DMS153 (cell line): Measurements from ENCODE around the gene KCP.
"Not testable (repeated sequence)": the region's sequence is repeated elsewhere in the genome, so short reads cannot be mapped to it uniquely, and the experiment has no call there.

ENCODE experiments used
- DNase-seq: peaks from one replicate; lab custom pipeline; 2025; lab: John Stamatoyannopoulos, UW

Gene KCP

DNA sequence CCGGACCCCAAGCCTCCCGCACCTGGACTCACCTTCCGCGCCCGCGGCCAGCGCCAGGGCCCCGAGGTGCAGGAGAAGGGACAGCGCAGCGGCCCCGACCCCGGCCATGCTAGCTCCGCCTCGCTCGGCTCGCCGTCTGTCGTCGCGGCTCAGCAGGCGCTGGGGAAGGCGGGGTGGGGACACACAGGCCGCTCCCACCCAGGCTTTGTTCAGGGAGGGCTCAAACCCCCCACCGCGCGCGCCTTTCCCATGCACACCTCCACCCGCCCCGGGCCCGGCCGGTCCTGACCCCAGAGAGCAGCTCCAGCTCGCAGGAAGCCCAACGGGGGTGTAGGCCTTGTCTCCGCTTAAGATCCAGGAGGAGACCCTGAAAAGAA is at the start of gene KCP:
KCP (minus strand) TSS at position 141 of the 377 bp plus-strand sequence; CDS start at position 108, 33 bp downstream.
- no peak for DNase-seq

DNA sequence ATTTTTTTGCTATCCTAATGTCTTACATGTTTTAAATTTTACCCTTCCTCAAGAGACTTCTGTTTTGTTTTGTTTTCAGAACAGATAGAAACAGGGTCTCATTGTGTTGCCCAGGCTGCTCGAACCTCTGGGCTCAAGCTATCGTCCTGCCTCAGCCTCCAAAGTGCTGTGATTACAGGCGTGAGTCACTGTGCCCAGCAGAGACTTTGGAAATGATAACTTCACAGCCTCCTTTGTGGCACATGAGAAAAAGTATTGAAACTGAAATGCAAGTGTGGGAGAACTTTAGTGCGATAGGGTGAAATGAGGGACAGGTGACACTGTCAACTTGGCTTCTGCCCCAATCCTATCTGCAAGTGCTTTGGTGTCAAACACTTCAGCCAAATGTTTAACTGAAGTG is 48.8 kb upstream of the KCP start:
- no peak for DNase-seq

DNA sequence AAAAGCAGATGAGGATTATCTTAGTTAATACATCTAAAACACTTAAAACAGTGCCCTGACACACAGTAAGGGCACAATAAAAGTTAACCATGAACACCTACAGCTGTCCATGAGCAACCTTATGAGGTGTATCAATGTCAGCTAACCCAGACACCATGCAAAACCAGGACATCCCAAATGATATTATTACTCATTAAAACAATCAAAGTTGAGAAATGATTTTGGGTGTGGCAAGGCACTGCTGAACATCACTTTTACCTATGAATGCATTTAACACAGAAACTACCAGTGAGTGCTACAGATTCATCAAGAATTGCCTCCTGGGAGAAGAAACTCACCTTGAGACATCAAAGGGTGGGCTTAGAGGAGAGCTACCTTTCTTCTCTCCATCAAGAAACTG is 45.5 kb upstream of the KCP start:
- no peak for DNase-seq

DNA sequence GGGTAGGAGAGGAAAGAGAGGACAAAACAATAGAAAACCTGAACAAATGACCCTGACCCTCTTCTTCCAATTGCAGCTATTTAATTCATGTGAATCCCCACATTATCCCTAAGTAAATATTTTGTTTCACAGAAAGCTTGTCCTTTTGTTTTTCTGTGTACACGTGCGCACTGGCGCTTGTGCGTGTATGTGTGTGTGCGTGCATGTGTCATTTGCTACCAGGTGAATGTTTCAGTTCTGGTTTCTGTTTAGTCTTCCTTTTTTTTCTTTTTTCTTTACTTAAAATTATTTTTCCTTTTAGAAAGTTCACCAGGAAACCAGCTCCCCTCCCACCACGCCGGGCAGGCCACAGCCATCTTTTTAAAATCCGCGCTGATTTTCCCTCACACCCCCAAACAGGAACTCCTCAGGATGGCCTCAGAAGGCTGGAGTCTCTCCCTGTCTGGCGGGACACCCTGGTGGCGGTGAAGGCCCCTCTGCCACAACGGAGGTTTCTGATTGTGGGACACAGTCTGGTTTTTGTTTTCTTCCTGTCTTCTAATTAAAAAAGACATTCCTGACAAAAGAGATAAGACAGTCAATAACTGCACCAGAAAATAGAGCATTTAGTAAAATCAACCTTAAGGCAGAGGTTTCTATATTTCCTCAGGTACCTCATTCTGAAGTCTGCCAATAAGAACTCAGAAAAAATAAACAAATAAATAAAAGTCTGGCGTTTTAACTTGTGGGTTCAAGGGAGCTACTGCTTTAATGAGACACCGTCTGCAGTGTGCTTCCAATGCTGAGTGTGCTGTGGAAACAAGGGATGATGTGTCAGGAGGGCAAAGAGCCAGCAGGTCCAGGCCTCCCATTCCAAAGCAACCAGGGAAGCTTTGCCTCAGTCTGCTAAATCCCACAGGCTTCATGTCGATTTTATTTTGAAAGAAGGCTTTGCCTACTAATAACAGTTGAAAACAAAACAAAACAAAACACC is 44.6 kb upstream of the KCP start:
- peak; percentile 5 for DNase-seq

DNA sequence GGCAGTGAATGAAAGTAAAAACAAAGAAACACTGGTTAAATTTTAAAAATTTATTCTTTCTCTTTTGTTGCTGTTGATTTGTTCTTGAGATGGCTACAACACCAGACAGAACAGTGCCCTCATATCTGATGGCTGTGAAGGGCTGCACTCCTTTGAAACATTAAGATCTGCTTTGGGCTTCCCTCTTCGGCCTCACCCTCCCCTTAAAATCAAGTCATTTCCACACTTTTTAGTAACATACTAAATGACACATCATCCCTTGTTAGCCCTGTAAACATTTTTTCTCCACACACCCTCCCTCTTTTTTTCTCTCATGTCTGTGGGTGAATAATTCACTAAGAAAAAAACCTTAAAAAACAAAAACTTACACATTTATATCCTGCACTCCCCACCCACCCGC is 43.6 kb upstream of the KCP start:
- no peak for DNase-seq

DNA sequence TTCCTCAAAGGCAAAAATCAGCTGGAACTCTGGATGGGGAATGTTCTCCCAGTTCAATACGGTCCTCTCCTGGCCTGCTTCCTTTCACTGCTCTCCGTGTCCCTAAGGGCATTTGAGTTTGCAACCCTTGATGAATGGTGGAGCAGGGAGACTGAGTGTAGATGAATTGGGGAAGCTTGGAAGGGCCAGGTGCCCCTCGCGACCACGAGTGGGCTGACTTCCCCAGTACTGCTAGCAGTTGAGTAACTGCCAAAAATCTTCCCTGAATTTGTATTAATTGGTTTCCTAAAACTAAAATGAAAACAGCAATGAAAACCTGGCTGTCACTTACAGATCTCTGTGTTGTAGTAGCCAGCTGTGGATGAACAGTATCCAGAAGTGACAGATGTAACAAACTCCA is 40.8 kb upstream of the KCP start:
- DNase-seq, result no peak

DNA sequence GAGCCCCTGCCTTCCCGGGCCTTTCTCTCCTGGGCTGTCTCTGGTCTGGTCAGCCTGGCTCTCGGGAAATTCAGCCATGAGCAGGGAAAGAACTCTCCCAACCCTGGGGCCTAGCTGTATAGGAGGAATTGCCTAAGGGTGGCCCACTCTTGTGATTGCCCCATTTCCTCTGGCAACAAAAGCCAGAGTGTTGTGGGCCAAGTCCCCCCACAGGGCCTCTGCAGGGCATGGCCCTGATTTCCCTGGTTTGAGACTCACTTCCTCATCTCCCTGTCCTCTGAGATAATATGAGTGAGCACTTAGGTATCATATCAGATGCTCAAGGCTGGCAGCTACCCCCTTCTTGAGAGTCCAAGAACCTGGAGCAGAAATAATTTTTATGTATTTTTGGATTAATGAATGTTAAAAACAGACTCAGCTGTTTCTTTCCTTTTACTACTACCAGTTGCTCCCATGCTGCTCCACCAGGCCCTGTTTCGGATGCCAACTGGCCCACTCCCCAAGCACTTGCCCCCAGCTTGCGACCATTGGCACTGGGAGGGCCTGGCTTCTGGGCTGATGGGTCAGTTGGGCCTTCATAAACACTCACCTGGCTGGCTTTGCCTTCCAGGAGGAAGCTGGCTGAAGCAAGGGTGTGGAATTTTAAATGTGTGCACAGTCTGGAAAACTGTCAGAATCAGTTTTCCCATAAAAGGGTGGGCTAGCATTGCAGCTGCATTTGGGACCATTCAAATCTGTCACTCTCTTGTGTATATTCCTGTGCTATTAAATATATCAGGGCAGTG is 38.7 kb upstream of the KCP start:
- no peak for DNase-seq

DNA sequence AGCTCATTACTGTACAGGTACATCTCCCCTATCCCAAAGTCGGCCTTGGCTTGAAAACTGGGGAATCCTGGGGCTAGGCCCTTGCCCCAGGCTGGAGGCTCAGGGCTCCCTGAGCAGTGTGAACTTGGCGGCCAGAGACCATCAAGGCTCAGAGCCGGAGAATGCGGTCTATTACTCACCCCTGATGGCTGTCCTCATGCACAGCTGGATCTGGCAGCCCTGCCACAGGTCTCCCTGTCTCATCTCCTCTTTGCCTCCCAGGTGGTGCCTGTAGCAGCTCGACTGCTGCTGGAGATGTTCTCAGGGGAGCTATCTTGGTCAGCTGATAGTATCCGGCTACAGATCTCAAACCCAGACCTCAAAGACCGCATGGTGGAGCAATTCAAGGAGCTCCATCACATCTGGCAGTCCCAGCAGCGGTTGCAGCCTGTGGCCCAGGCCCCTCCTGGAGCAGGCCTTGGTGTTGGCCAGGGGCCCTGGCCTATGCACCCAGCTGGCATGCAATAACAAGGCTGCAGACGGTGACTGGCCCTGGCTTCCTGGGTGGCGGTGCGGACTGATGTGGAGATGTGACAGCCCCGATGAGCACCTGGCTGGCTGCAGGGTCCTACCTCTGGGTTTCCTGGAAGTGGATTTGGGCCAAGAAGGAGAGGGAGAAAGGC is 37.9 kb upstream of the KCP start:
- DNase-seq, result no peak

DNA sequence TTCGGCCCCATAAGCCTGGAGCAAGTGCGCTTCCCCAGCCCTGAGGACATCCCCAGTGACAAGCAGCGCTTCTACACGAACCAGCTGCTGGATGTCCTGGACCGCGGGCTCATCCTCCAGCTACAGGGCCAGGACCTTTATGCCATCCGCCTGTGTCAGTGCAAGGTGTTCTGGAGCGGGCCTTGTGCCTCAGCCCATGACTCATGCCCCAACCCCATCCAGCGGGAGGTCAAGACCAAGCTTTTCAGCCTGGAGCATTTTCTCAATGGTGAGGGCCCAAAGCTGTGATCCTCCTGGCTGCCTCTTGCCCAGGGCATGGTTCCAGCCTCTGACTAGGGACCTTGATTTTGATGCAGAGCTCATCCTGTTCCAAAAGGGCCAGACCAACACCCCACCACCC is 37.3 kb upstream of the KCP start:
- DNase-seq, result no peak

DNA sequence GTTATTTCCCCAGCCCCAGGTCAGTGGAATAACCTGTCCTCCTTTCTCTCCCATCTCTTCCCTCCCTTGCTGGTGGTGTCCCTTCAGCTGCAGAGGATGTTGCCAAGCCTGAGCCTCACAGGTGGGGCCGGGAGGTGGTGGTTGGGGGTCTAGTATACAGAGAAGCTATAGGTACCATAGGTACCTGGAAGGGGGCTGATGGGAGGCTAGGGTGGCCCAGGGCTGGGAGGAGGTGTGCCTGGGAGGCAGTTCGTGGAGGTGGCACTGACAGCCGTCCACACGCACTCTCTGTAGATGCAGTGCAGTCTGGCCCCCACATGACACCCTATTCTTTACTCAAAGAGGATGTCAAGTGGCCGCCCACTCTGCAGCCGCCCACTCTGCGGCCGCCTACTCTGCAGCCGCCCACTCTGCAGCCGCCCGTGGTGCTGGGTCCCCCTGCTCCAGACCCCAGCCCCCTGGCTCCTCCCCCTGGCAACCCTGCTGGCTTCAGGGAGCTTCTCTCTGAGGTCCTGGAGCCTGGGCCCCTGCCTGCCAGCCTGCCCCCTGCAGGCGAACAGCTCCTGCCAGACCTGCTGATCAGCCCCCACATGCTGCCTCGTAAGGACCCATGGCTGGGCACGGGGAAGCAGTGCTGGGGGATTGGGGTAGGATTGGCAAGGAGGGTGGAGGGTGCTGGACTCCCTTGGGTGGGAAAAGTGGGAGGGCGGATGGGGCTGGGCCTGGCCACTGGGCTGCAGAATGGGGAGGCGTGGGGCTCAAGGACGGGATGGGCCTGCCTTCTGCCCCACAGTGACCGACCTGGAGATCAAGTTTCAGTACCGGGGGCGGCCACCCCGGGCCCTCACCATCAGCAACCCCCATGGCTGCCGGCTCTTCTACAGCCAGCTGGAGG is 36.7 kb upstream of the KCP start:
- DNase-seq, result no peak

DNA sequence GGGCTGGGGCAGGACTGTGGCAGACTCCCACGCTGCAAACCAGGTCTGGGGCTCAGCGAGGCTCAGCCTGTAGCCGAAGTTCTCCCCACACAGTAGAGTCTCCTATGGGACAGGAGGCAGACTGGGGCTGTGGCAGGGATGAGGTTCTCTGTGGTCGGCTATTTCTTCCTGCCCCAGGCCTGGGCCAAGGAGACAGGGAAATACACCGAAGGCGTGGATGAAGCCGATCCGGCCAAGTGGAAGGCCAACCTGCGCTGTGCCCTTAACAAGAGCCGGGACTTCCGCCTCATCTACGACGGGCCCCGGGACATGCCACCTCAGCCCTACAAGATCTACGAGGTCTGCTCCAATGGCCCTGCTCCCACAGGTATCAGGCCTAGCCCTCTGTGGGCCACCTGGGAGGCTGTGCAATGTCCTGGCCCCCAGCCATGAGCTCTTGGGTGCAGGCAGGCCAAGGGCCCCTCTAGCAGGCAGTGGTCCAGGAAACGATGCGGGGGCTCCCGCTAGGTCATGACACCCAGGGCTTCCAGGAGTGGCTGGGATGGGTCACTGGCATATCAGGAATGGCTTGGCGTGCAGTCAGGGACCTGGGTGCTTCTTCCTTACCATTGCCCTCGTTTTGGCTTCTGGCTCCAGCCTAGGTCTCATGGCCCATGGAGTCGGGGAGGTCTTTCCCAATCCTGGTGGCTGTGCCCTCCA is 35.3 kb upstream of the KCP start:
- DNase-seq, result no peak

DNA sequence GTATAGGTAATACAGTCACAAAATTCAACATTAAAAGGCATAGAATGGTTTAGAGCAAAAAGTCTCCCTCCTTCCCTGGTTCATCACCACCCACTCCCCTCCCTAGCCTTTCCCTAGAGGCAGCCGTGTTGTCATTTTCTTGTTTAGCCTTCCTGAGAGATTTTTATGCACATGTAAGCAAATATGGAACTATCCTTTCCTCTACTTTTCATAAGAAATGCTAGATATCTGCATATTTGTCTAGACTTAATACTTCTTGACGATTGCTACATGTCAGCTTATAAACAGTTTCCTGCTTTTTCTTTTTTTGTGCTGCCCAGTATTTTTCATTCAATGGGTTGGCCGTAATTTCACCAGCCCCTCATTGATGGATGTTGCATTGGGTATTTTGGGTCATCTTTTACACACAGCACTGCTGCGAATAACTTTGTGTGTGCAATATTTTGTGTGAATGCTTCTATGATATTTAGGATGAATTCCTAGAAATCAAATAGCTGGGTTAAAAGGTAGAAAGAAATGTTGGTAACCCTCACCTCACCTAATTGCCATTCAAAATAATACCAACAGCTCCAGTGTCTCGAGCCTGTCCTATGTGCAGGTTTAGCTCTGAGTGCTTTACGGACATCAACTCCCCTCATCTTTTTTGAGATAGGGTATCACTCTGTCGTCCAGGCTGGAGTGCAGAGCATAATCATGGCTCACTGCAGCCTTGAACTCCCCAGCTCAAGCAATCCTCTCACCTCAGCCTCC is 34.2 kb upstream of the KCP start:
- DNase-seq, result no peak

DNA sequence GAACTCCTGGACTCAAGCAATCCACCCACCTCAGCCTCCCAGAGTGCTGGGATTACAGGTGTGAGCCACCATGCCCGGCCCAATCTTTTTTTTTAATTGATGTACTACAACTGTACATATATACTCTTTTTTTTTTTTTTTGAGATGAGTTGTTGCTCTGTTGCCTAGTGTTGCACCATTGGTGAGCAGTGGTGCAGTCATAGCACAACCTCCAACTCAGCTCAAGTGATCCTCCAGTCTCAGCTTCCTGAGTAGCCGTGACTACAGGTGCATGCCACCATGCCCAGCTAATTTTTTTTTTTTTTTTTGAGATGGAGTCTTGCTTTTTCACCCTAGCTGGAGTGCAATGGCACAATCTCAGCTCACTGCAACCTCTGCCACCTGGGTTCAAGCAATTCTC is 32.7 kb upstream of the KCP start:
- DNase-seq, result not testable (repeated sequence)

DNA sequence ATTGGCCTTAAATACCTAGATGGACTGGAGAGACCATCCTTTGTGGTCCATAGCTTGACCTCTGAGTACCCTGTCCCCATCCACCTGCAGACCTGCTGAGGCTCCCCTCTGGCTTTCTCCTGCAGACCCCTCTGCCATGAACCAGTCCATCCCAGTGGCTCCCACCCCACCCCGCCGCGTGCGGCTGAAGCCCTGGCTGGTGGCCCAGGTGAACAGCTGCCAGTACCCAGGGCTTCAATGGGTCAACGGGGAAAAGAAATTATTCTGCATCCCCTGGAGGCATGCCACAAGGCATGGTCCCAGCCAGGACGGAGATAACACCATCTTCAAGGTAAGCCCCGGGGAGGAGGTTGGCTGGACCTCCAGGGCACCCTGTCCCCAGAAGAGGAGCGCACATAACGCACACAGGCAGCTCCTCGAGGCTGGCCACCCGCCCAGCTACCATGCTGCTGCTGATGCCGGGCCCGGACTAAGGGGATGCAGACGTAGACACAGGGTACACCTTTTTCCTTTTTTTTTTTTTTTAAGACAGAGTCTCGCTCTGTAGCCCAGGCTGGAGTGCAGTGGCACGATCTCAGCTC is 31.5 kb upstream of the KCP start:
- DNase-seq, result no peak

DNA sequence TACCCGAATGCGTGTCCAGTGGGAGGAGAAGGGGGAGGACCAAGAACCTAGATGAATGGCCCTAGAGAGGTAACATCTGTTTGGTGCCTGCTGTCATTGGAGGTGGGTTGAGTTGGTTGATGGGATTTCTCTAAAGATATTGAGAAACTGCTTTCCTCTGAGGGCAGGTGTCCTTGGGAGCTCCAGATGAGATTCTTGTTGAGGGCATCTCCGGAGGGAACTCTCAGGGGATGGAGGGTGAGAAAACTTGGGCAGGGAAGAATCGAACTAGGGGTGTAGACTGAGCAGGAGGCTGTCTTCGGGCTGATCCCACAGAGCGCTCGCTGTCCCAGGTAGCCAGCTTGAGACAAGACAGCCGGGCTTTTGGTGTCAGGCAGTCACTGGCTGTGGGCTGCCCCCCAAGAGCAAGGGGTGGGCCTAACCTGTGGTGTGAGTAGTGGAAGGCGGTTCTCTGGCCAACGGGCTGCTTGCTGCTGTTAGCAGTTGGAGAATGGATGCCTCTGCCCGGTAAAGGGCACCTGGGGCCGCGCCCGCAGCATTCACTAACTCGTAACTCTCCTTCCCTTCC is 30.9 kb upstream of the KCP start:
- no peak for DNase-seq

DNA sequence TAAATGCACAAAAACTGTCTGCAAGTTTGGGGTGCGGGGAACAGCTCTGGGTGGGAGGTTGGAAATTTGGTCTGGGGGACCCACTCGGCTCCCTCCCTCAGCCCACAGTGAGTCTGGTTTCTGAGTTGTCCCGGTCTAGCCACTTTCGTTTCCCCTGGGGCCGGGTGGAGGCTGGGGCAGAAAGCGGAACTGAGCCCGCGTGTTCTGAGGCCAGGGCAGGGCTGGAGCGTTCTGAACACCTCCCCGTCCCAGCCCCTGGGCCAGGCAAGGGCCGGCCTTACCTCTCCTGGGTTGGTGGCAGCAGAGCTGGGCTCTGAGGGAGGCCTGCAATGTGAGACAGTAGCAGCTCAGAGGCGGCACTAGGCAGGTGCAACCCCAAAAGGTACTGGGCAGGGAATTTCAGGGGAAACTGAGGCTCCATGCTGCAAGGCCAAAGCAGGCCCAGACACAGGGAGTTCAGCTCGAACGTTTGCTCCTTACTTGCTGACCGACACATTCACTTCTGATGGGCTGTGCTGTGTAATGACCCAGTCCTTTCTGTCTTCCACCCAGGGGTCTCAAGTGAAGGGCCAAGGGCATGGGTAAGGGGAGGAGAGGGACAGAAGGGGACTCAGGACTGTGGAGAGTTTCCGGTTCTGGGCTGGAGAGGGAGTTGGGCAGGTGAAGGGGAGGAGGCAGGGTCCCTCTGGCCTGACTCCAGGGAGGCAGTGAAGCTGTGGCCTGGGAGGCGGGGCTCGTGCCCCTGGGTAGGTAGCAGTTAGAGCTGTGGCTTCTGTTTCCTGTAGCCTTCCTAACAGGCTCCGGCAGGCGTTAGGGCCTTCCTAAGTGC is 30.2 kb upstream of the KCP start:
- DNase-seq, result no peak

DNA sequence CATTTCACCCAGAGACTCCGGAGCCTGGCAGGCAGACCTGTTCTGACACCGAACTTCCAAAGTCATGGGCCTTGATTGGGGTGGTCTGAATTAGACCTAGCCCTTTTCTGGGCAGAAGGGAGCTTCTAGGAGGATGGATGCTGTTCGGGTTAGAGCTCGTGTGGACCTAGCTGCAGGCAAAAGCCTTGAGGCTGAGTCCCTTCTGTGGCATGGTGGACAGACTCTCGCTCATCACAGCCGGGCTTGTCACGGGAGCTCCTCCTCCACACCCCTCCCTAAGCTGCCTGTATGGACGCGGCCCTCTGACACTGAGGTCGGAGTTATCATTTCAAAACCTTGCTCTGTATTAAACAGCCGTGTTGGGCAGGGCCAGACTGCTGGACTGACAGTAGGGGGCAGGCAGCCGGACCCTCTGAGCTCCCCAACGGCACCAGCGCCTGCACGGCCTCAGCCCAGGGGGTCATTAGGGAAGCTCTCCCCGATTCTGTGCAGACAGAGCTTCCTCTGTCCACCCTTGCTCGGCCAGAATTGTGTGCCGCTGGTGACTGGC is 29.4 kb upstream of the KCP start:
- no peak for DNase-seq
